Gastrocnemius medialis (tissue), 4 donors: ENCODE data around the gene PTPRM.

ENCODE experiments used
- POLR2A ChIP-seq, 2 donors: fragments of 450-650 bp; IDR thresholded peaks; one replicate each; pipeline ENCODE4 v1.6.1; 2017; ENCODE audit warnings: antibody characterized with exemption in 2 of 2, mild to moderate bottlenecking in 2 of 2, moderate library complexity in 2 of 2
- TF ChIP-seq, protein P1 (sequence below), 5 experiments: fragments of 450-650 bp in 3 of 5; fragments of 200-600 bp in 2 of 5; sonication (generic) in 2 of 5; IDR thresholded peaks in 4 of 5; conservative IDR thresholded peaks in 1 of 5; 1 replicate in 4 of 5; 2 replicates in 1 of 5; pipeline ENCODE4 v1.5.1; 2016 to 2019; ENCODE audit warnings: antibody characterized with exemption in 5 of 5, mild to moderate bottlenecking in 3 of 5, moderate library complexity in 3 of 5

DNA sequence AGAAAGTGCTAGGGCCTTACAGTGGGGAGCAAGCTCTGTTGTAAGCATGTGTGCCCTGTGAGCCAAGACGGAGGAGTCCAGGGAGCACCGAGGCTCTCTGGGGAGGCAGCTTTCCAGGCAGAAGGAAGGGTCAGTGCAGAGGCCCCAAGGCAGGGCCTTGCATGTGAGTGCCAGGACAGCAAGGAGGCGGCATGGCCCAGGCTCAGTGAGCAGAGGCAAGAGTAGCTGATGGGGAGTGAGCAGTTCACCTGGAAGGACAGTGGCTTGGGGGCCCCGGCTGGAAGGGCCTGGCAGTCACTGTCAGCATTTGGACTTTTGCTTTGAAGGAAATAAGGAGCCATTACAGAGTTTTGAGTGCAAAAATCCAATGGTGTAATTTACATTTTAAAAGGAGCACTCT is 818.3 kb downstream of the PTPRM start:
- TF ChIP-seq, protein P1, sequence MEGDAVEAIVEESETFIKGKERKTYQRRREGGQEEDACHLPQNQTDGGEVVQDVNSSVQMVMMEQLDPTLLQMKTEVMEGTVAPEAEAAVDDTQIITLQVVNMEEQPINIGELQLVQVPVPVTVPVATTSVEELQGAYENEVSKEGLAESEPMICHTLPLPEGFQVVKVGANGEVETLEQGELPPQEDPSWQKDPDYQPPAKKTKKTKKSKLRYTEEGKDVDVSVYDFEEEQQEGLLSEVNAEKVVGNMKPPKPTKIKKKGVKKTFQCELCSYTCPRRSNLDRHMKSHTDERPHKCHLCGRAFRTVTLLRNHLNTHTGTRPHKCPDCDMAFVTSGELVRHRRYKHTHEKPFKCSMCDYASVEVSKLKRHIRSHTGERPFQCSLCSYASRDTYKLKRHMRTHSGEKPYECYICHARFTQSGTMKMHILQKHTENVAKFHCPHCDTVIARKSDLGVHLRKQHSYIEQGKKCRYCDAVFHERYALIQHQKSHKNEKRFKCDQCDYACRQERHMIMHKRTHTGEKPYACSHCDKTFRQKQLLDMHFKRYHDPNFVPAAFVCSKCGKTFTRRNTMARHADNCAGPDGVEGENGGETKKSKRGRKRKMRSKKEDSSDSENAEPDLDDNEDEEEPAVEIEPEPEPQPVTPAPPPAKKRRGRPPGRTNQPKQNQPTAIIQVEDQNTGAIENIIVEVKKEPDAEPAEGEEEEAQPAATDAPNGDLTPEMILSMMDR (IDR thresholded peaks at IDR 0.05 in 4 of 5, conservative IDR thresholded peaks at IDR 0.05 in 1 of 5), result no peak
- no peak for TF ChIP-seq POLR2A (IDR thresholded peaks at IDR 0.05)
